HG03442 (cell line): ENCODE measurements around the gene GPNMB.
"Not testable (repeated sequence)": the region's sequence is repeated elsewhere in the genome, so short reads cannot be mapped to it uniquely, and the experiment has no call there.

ENCODE experiments used
- ATAC-seq: cut with Tn5 transposase; IDR thresholded peaks from one replicate; pipeline ENCODE4 v1.9.1; 2021; ENCODE audit warnings: mild to moderate bottlenecking, moderate library complexity; ENCODE audit not compliant: unreplicated experiment

The GPNMB gene

GRCh38 chr7:23246555-23246954 lies at the start of gene GPNMB:
TSS of gene GPNMB (plus strand) at chr7:23246775. CDS start at chr7:23246858, 83 bp downstream.
- ATAC-seq, result no peak

GRCh38 chr7:23197745-23198144 lies 48.8 kb upstream of the GPNMB start:
- ATAC-seq, result not testable (repeated sequence)

GRCh38 chr7:23200331-23200730 lies 46.2 kb upstream of the GPNMB start:
- no peak for ATAC-seq

GRCh38 chr7:23204241-23204640 lies 42.3 kb upstream of the GPNMB start:
- ATAC-seq, result no peak

GRCh38 chr7:23205577-23205908 lies 41.0 kb upstream of the GPNMB start:
- ATAC-seq, result no peak

GRCh38 chr7:23205909-23206767 lies 40.4 kb upstream of the GPNMB start:
- ATAC-seq, result peak; percentile 45

GRCh38 chr7:23207021-23207420 lies 39.6 kb upstream of the GPNMB start:
- ATAC-seq, result no peak

- ATAC-seq, result no peak
Observed at GRCh38 chr7:23207884-23208283, 38.7 kb upstream of the GPNMB start.

GRCh38 chr7:23208316-23208715 lies 38.3 kb upstream of the GPNMB start:
- no peak for ATAC-seq

GRCh38 chr7:23210506-23210905 lies 36.1 kb upstream of the GPNMB start:
- no peak for ATAC-seq

GRCh38 chr7:23211589-23211988 lies 35.0 kb upstream of the GPNMB start:
- no peak for ATAC-seq

GRCh38 chr7:23212395-23212794 lies 34.2 kb upstream of the GPNMB start:
- no peak for ATAC-seq

GRCh38 chr7:23212841-23213240 lies 33.7 kb upstream of the GPNMB start:
- no peak for ATAC-seq

GRCh38 chr7:23213755-23214154 lies 32.8 kb upstream of the GPNMB start:
- no peak for ATAC-seq

GRCh38 chr7:23214423-23214822 lies 32.2 kb upstream of the GPNMB start:
- no peak for ATAC-seq

GRCh38 chr7:23214938-23215337 lies 31.6 kb upstream of the GPNMB start:
- ATAC-seq, result no peak

GRCh38 chr7:23216021-23216420 lies 30.6 kb upstream of the GPNMB start:
- ATAC-seq, result no peak

GRCh38 chr7:23218196-23218595 lies 28.4 kb upstream of the GPNMB start:
- ATAC-seq, result no peak

GRCh38 chr7:23220690-23221305 lies 25.8 kb upstream of the GPNMB start:
- no peak for ATAC-seq

- no peak for ATAC-seq
Observed at GRCh38 chr7:23222439-23223030, 24.0 kb upstream of the GPNMB start.

GRCh38 chr7:23224364-23224763 lies 22.2 kb upstream of the GPNMB start:
- not testable (repeated sequence) for ATAC-seq

- no peak for ATAC-seq
Observed at GRCh38 chr7:23226844-23227450, 19.6 kb upstream of the GPNMB start.
